ENCODE measurements around the gene VIM. TPM values are rescaled to one million over a fixed set of nuclear protein-coding genes. Genes with fewer than 3 reads are reported as not detected.

The VIM gene
- polyA plus RNA-seq, 2 donors, result 70.1 to 174 TPM

DNA sequence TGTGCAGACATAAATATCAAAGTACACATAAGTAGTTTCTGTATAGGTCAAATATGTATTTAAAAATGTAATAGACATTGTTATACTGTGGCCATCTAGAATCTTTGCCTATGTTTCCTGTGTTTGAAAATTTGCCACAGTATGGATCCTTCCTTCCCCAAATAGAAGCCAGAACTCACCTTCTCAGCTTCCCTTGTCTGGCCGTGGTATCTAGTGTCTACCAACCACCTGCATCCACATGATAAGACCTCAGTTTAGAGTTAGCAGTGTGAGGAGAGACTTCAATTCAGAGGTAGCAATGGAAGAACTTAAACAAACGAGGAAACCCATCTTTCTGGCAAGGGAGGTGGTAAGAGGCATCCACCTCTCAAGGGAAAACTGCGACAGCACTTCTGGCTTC is 31.5 kb upstream of the VIM start:
- Histone ChIP-seq H3K9me3 (ENCODE audit: control insufficient read depth in 2 of 2, insufficient read depth in 1 of 2, low read depth in 1 of 2, low read length in 1 of 2) (no peaks in the 10 kb centered on the region), H3K4me3 (ENCODE audit: low read depth in 1 of 2, low read length in 2 of 2) (no peak overlapping the region), H3K36me3 (ENCODE audit: control insufficient read depth in 2 of 2, insufficient read depth in 2 of 2, low read length in 1 of 2) (no peaks in the 10 kb centered on the region), H3K4me1 (ENCODE audit: control insufficient read depth in 2 of 2, insufficient read depth in 2 of 2, low read length in 1 of 2) (no peaks in the 10 kb centered on the region), H3K27ac (ENCODE audit: low read depth in 2 of 2, low read length in 1 of 2) (no peak overlapping the region), H3K27me3 (ENCODE audit: control insufficient read depth in 1 of 2, insufficient read depth in 2 of 2, low read length in 2 of 2) (no peaks in the 10 kb centered on the region)
- 72 to 74% methylated on average over 3 of the region's 3 CpGs for whole genome bisulfite sequencing, 2 donors

- Histone ChIP-seq H3K36me3 (ENCODE audit: control insufficient read depth in 2 of 2, insufficient read depth in 2 of 2, low read length in 1 of 2) (no peaks in the 10 kb centered on the region), H3K27me3 (ENCODE audit: control insufficient read depth in 1 of 2, insufficient read depth in 2 of 2, low read length in 2 of 2) (no peaks in the 10 kb centered on the region), H3K4me1 (ENCODE audit: control insufficient read depth in 2 of 2, insufficient read depth in 2 of 2, low read length in 1 of 2) (no peaks in the 10 kb centered on the region), H3K27ac (ENCODE audit: low read depth in 2 of 2, low read length in 1 of 2) (peak overlapping the region in 1 of 2 donors; percentile 58), H3K9me3 (ENCODE audit: control insufficient read depth in 2 of 2, insufficient read depth in 1 of 2, low read depth in 1 of 2, low read length in 1 of 2) (no peaks in the 10 kb centered on the region), H3K4me3 (ENCODE audit: low read depth in 1 of 2, low read length in 2 of 2) (no peak overlapping the region)
- 55 to 56% methylated on average over 9 of the region's 9 CpGs for WGBS, 2 donors
Measured at GRCh38 chr10:17199351-17199804, 28.7 kb upstream of the VIM start.

DNA sequence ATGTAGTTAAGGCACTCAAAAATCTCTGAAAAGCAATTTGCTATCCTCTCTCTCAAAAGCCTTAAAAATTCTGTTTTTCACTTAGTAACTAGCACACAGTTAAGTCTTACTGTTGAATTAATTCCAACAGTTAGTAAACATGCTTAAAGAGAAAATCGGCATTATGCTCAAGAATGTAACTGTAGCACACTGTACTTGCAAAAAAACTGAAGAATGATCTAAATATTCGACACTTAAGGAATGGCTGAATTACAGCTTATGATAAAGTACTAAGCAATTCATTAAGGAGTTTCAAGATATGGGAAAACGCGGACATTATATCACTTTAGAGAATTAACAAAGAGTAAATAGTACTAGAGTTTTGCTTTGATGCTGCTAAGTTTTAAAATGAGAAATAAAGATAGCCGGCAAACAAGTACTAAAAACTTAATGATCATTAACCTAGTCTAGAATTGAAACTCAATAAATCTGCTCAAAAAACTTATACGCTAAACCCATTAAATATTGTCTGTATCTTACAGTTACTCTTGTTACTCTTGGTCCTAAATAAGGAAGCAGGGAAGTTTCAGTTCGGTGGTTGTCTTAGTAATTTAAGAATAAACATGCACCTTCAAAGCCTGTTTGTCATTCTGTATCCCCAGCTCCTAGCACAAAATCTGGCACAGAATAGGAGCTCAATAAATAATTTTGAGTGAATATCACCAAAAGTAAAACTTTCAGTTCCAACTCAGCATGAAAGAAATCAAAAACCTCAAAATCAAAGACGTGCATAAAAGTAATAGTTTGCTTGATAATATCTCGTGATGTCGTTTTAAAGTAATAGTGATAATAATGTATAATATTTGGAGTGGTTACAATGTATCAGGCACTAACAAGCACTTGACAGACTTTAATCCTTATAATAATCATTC is 27.8 kb upstream of the VIM start:
- WGBS, 2 donors, result 19 to 23% methylated on average over 10 of the region's 10 CpGs
- Histone ChIP-seq H3K4me3 (ENCODE audit: low read depth in 1 of 2, low read length in 2 of 2) (peak overlapping the region; percentile 76 to 92), H3K9me3 (ENCODE audit: control insufficient read depth in 2 of 2, insufficient read depth in 1 of 2, low read depth in 1 of 2, low read length in 1 of 2) (no peaks in the 10 kb centered on the region), H3K4me1 (ENCODE audit: control insufficient read depth in 2 of 2, insufficient read depth in 2 of 2, low read length in 1 of 2) (no peaks in the 10 kb centered on the region), H3K27ac (ENCODE audit: low read depth in 2 of 2, low read length in 1 of 2) (peak overlapping the region; percentile 89 to 93), H3K27me3 (ENCODE audit: control insufficient read depth in 1 of 2, insufficient read depth in 2 of 2, low read length in 2 of 2) (no peaks in the 10 kb centered on the region), H3K36me3 (ENCODE audit: control insufficient read depth in 2 of 2, insufficient read depth in 2 of 2, low read length in 1 of 2) (no peaks in the 10 kb centered on the region)

- Histone ChIP-seq H3K4me3 (ENCODE audit: low read depth in 1 of 2, low read length in 2 of 2) (peak within 1 kb of the TSS; percentile 76 to 92), H3K27me3 (ENCODE audit: control insufficient read depth in 1 of 2, insufficient read depth in 2 of 2, low read length in 2 of 2) (no peaks in the 10 kb centered on the region), H3K4me1 (ENCODE audit: control insufficient read depth in 2 of 2, insufficient read depth in 2 of 2, low read length in 1 of 2) (no peaks in the 10 kb centered on the region), H3K27ac (ENCODE audit: low read depth in 2 of 2, low read length in 1 of 2) (peak within 1 kb of the TSS; percentile 89 to 93), H3K36me3 (ENCODE audit: control insufficient read depth in 2 of 2, insufficient read depth in 2 of 2, low read length in 1 of 2) (no peaks in the 10 kb centered on the region), H3K9me3 (ENCODE audit: control insufficient read depth in 2 of 2, insufficient read depth in 1 of 2, low read depth in 1 of 2, low read length in 1 of 2) (no peaks in the 10 kb centered on the region)
- WGBS, 2 donors, result 1% methylated on average over 59 to 60 of the region's 60 CpGs
Measured at GRCh38 chr10:17200912-17201793, 26.9 kb upstream of the VIM start, which contains the start of gene TRDMT1. Gene TRDMT1, minus strand, starts transcription at chr10:17201672. Its CDS starts 38 bp downstream, at chr10:17201634.

GRCh38 chr10:17201794-17202116 is 26.3 kb upstream of the VIM start:
- peak overlapping the region; percentile 76 to 92 for H3K4me3 ChIP-seq (ENCODE audit: low read depth in 1 of 2, low read length in 2 of 2)
- no peaks in the 10 kb centered on the region for H3K4me1 ChIP-seq (ENCODE audit: control insufficient read depth in 2 of 2, insufficient read depth in 2 of 2, low read length in 1 of 2)
- WGBS, 2 donors, result 14% methylated on average over 3 of the region's 3 CpGs
- H3K9me3 ChIP-seq (ENCODE audit: control insufficient read depth in 2 of 2, insufficient read depth in 1 of 2, low read depth in 1 of 2, low read length in 1 of 2), result no peaks in the 10 kb centered on the region
- H3K36me3 ChIP-seq (ENCODE audit: control insufficient read depth in 2 of 2, insufficient read depth in 2 of 2, low read length in 1 of 2), result no peaks in the 10 kb centered on the region
- H3K27me3 ChIP-seq (ENCODE audit: control insufficient read depth in 1 of 2, insufficient read depth in 2 of 2, low read length in 2 of 2), result no peaks in the 10 kb centered on the region
- H3K27ac ChIP-seq (ENCODE audit: low read depth in 2 of 2, low read length in 1 of 2), result peak overlapping the region; percentile 89 to 93

DNA sequence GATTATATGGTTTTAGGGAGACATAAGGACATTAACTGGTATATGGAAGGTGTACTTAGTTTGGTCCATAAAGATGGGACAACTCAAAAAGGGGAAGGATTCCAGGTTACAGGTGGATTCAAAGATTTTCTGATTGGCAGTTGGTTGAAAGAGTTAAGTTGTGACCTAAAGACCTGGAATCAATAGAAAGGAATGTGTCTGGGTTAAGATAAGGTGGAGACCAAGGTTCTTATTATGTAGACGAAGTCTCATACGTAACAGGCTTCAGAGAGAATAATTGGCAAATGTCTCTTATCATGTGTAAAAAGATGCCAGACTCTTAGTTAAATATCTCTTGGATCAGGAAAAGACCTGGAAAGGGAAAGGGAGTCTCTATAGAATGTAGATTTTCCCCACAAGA is 25.5 kb upstream of the VIM start:
- Histone ChIP-seq H3K4me1 (ENCODE audit: control insufficient read depth in 2 of 2, insufficient read depth in 2 of 2, low read length in 1 of 2) (no peaks in the 10 kb centered on the region), H3K27me3 (ENCODE audit: control insufficient read depth in 1 of 2, insufficient read depth in 2 of 2, low read length in 2 of 2) (no peaks in the 10 kb centered on the region), H3K9me3 (ENCODE audit: control insufficient read depth in 2 of 2, insufficient read depth in 1 of 2, low read depth in 1 of 2, low read length in 1 of 2) (no peaks in the 10 kb centered on the region), H3K27ac (ENCODE audit: low read depth in 2 of 2, low read length in 1 of 2) (no peak overlapping the region), H3K36me3 (ENCODE audit: control insufficient read depth in 2 of 2, insufficient read depth in 2 of 2, low read length in 1 of 2) (no peaks in the 10 kb centered on the region), H3K4me3 (ENCODE audit: low read depth in 1 of 2, low read length in 2 of 2) (no peak overlapping the region)
- WGBS, 2 donors, result 91 to 97% methylated on average over 2 of the region's 2 CpGs

GRCh38 chr10:17202999-17203398 is 25.0 kb upstream of the VIM start:
- no peaks in the 10 kb centered on the region for H3K4me1 ChIP-seq (ENCODE audit: control insufficient read depth in 2 of 2, insufficient read depth in 2 of 2, low read length in 1 of 2)
- H3K4me3 ChIP-seq (ENCODE audit: low read depth in 1 of 2, low read length in 2 of 2), result no peak overlapping the region
- no peaks in the 10 kb centered on the region for H3K36me3 ChIP-seq (ENCODE audit: control insufficient read depth in 2 of 2, insufficient read depth in 2 of 2, low read length in 1 of 2)
- H3K27me3 ChIP-seq (ENCODE audit: control insufficient read depth in 1 of 2, insufficient read depth in 2 of 2, low read length in 2 of 2), result no peaks in the 10 kb centered on the region
- no peak overlapping the region for H3K27ac ChIP-seq (ENCODE audit: low read depth in 2 of 2, low read length in 1 of 2)
- no peaks in the 10 kb centered on the region for H3K9me3 ChIP-seq (ENCODE audit: control insufficient read depth in 2 of 2, insufficient read depth in 1 of 2, low read depth in 1 of 2, low read length in 1 of 2)
- WGBS, 2 donors, result 85 to 89% methylated on average over 4 of the region's 4 CpGs

DNA sequence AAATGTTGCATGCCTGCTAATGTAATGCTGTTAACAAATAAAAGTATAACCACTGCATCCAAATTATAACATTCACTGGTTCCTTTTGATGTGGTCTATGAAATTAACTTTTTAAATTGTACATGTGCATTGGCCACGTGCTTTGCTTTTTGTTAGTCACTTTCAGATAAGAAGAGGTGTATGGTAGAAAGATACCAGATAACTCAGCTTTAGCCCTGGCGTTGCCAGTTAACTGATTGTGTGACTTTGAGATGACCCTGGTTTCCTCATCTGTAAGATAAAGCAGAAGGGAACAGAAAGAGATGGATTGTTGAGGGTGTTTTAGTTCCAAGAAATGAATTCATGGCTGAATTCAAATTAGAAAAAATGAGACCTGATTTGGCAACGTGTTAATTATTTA is 24.6 kb upstream of the VIM start:
- Histone ChIP-seq H3K27me3 (ENCODE audit: control insufficient read depth in 1 of 2, insufficient read depth in 2 of 2, low read length in 2 of 2) (no peaks in the 10 kb centered on the region), H3K9me3 (ENCODE audit: control insufficient read depth in 2 of 2, insufficient read depth in 1 of 2, low read depth in 1 of 2, low read length in 1 of 2) (no peaks in the 10 kb centered on the region), H3K4me3 (ENCODE audit: low read depth in 1 of 2, low read length in 2 of 2) (no peak overlapping the region), H3K4me1 (ENCODE audit: control insufficient read depth in 2 of 2, insufficient read depth in 2 of 2, low read length in 1 of 2) (no peaks in the 10 kb centered on the region), H3K27ac (ENCODE audit: low read depth in 2 of 2, low read length in 1 of 2) (no peak overlapping the region), H3K36me3 (ENCODE audit: control insufficient read depth in 2 of 2, insufficient read depth in 2 of 2, low read length in 1 of 2) (no peaks in the 10 kb centered on the region)
- WGBS, 2 donors, result 39 to 44% methylated on average over 3 of the region's 3 CpGs

GRCh38 chr10:17206210-17206709 is 21.8 kb upstream of the VIM start:
- no peaks in the 10 kb centered on the region for H3K36me3 ChIP-seq (ENCODE audit: control insufficient read depth in 2 of 2, insufficient read depth in 2 of 2, low read length in 1 of 2)
- WGBS, 2 donors, result 69 to 70% methylated on average over 7 of the region's 7 CpGs
- H3K27ac ChIP-seq (ENCODE audit: low read depth in 2 of 2, low read length in 1 of 2), result peak overlapping the region in 1 of 2 donors; percentile 42
- no peaks in the 10 kb centered on the region for H3K9me3 ChIP-seq (ENCODE audit: control insufficient read depth in 2 of 2, insufficient read depth in 1 of 2, low read depth in 1 of 2, low read length in 1 of 2)
- H3K27me3 ChIP-seq (ENCODE audit: control insufficient read depth in 1 of 2, insufficient read depth in 2 of 2, low read length in 2 of 2), result no peaks in the 10 kb centered on the region
- no peaks in the 10 kb centered on the region for H3K4me1 ChIP-seq (ENCODE audit: control insufficient read depth in 2 of 2, insufficient read depth in 2 of 2, low read length in 1 of 2)
- H3K4me3 ChIP-seq (ENCODE audit: low read depth in 1 of 2, low read length in 2 of 2), result no peak overlapping the region

All from esophagus (tissue), 2 donors.